ENCODE measurements around the gene SORCS1. TPM values are rescaled to one million over a fixed set of nuclear protein-coding genes. Genes with fewer than 3 reads are reported as not detected.
A peak's percentile ranks its signal among the peaks of the same experiment; 100 is the strongest.

SORCS1 gene
- total RNA-seq, 1 donor from 2014 or later, result 0.12 TPM

- no peak for ATAC-seq
Observed at GRCh38 chr10:106720683-106721082, 443.8 kb downstream of the SORCS1 start.

DNA sequence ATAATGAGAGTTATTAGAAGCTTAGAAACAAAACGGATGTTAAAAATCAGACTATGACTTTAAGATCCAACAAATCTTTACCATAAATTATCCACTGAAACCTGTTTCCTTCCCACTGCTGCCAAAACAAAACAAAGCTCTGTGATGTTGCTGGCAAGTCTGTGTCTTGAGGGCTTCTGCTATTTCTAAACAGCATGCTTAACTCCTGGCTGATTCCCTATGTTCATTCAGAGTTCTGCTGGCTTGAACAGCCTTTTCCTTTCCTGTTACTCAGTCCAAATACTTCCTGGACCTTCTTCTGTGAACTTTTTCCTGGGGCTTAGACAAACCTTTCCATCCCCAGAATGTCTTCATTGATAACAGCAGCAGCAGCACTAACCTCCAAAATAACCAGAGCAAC, 448.1 kb downstream of the SORCS1 start:
- ATAC-seq, result no peak

- ATAC-seq, result no peak
Observed at GRCh38 chr10:106714734-106715555, 449.6 kb downstream of the SORCS1 start.

DNA sequence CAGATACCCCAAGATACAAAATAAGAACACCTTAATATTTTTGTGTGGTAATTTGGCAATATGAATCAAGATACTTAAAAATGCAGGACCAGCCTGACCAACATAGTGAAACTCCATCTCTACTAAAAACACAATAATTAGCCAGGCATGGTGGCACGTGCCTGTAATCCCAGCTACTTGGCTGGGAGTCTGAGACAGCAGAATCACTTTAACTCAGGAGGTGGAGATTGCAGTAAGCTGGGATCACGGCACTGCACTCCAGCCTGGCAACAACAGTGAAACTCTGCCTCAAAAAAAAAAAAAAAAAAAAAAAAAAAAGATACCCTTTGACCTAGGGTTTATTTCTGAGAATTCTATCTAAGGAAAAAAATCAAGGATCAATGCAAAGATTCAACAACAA, 450.7 kb downstream of the SORCS1 start:
- ATAC-seq, result no peak

DNA sequence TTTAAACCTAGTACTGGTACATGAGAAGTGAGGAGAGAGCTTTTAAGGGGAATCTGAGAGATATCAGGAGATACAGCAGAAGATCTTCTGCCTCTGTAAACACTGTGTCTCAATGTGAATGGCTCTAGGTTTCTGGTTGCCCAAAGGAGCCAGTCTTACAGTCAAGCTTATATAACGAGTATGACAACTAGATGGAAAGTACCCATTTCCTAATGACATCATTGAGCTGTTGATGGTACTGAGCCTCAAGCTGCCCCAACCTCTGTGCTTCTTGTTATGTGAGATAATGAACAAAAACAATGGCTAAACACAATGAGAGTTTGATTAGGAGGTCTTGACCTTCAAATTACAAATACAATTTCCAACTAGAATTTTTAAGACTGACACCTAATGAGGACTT, 451.5 kb downstream of the SORCS1 start:
- ATAC-seq, result no peak

- ATAC-seq, result peak; percentile 37
Observed at GRCh38 chr10:106711313-106711906, 453.1 kb downstream of the SORCS1 start.

- no peak for ATAC-seq
Observed at GRCh38 chr10:106708506-106708905, 456.0 kb downstream of the SORCS1 start.

GRCh38 chr10:106707657-106708056, 456.8 kb downstream of the SORCS1 start:
- ATAC-seq, result no peak

DNA sequence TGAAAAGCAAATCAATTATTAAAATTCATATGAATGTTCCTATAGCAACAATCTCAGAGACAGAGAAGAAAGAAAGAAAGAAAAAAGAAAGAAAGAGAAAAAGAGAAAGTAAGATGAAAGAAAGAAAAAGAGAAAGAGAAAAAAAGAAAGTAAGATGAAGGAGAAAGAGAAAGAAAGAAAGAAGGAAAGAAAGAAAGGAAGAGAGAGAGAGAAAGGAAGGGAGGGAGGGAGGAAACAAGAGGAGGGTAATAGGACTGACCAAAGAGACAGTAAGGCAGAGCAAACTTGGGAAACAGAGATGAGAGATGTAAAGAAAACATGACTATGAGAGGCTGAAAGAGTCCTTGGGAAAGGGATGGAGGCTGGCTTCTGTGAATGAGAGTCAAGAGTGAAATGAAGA, 458.4 kb downstream of the SORCS1 start:
- no peak for ATAC-seq

GRCh38 chr10:106705681-106706100, 458.8 kb downstream of the SORCS1 start:
- ATAC-seq, result no peak

DNA sequence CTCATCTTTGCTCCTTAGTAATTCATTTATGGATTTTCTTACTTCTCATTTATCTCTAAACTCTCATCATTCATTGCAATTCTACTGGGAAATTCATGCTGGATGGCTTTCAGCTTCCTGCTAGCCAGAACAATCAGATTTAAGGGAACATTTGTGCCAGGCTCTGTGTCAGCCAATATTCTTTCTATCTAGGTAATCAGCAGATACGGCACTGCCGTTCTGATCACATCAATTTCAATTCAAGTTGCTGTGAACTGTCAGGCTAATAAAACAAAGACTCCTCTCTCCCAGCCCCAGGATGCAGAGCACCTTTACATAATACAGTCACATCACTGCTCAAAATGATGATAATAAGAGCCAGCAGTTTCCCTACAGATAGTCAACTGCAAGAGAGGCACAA, 468.3 kb downstream of the SORCS1 start:
- no peak for ATAC-seq

DNA sequence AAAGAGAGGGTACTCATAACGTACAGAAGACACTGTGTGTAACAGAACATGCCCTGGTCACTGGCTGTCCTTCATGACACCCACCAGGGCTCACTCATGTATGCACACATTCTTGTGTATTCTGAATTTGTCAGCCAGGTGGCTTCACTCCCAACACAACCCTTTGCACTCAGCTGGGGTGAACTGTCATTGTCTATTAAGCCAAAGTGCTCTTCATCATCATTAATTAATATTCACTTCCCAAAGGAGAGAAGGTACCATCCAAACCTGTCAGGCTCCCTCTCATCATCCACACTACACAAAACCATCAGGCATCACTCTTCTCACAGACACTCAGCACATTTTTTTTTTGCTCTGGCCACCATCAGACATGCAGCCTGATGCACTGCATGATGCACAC, 469.8 kb downstream of the SORCS1 start:
- no peak for ATAC-seq

- ATAC-seq, result no peak
Observed at GRCh38 chr10:106682175-106682574, 482.3 kb downstream of the SORCS1 start.

GRCh38 chr10:106680061-106680460, 484.4 kb downstream of the SORCS1 start:
- no peak for ATAC-seq

DNA sequence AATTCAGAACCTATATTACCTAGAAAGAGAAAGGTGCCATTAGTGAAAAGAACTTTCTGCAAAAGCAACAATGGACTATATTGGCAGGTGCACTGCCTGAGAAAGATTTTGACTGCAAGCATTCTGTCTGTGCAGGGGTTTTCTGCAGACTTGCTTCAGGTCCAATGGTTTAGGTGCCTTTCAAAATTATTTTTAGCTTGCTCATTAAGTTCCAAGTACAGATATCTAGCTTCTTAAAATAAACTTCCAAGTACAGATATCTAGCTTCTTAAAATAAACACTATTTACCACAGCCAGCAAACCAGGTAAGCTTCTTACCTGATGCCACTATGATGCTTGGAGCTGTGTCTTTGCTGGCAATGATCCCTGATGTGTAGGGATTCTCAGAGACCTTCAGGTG, 485.2 kb downstream of the SORCS1 start:
- ATAC-seq, result no peak

GRCh38 chr10:106672517-106673175, 491.9 kb downstream of the SORCS1 start:
- ATAC-seq, result no peak

GRCh38 chr10:106661767-106662140, 502.8 kb downstream of the SORCS1 start:
- no peak for ATAC-seq

GRCh38 chr10:106661133-106661766, 503.3 kb downstream of the SORCS1 start:
- no peak for ATAC-seq

- ATAC-seq, result no peak
Observed at GRCh38 chr10:106660550-106660949, 504.0 kb downstream of the SORCS1 start.

DNA sequence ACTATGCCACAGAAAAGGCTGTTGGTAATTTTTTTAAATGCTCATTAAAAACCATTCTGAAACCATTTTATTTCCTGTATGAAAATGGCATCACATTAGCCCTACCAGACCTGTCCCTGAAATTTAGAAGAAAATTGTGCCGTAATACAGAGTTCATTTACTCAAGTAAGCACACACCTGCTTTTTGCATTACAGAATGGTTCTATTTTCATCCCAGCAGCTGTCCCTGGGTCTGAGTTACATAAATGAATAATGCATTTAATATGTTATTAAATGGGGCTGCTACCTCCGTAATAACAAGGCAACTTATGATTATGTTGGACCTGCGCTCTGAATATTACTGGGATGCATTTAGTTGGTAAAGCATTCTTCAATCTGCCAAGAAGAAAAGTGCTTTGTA, 508.9 kb downstream of the SORCS1 start:
- no peak for ATAC-seq

GRCh38 chr10:106655165-106655564, 509.3 kb downstream of the SORCS1 start:
- no peak for ATAC-seq

DNA sequence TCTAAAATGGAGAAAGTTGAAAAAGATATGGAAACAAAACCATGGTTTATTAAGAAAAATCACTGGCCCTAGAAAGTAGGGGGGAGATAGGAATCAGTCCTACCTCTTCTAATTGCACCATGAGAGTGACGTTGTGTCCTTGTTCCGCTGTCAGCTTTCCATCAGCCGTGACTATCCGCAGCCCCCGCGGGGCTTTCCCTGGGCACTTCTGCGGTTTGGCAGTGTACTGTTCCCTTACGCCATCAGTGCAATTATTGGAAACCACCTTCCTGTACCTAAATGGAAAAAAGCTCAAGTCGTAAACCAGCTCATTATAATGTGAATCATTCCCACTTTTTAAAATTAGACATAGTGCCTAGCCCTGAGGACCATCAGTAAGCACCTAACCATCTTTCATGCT, 512.2 kb downstream of the SORCS1 start:
- no peak for ATAC-seq

Measured in esophagus mucosa (tissue), 1 donor.